H1 (cell line): ENCODE results near the gene ACAP3. TPM values are rescaled to one million over a fixed set of nuclear protein-coding genes. Genes with fewer than 3 reads are reported as not detected.

ENCODE experiments used
- CTCF ChIA-PET: fragments of 300-600 bp; sonication (Branson Sonifier 250); formaldehyde crosslinking; loops from one replicate; lab custom pipeline; 2021; ENCODE audit not compliant: partially characterized antibody; lab: Charles Lee
- POLR2A ChIA-PET: fragments of 300-600 bp; sonication (Branson Sonifier 250); formaldehyde crosslinking; loops from one replicate; lab custom pipeline; 2021; ENCODE audit warnings: inconsistent platforms; ENCODE audit not compliant: partially characterized antibody; lab: Charles Lee
- DNase-seq, 2 experiments: peaks; one replicate each; pipeline versions ENCODE4 v3.0.0 to v3.0.0-alpha.2; 2010 to 2022; ENCODE audit warnings: low spot score in 2 of 2, low read depth in 1 of 2, mixed read lengths in 1 of 2
- FAIRE-seq: peaks from 2 replicates; lab custom pipeline; 2011; peaks lifted over from hg19 to GRCh38; lab: Jason Lieb, UNC
- H2AFZ ChIP-seq: 2 replicates; pipeline ENCODE4 v1.8.1; 2012; ENCODE audit warnings: low read length, inconsistent platforms
- H2AK5ac ChIP-seq: 2 replicates; pipeline ENCODE4 v1.6.1; 2013; ENCODE audit warnings: low read depth, low read length
- H2BK120ac ChIP-seq: replicated peaks from 2 replicates; pipeline ENCODE3; 2013; ENCODE audit warnings: low read depth, low read length, inconsistent platforms
- H2BK12ac ChIP-seq: 2 replicates; pipeline ENCODE4 v1.6.1; 2013; ENCODE audit warnings: low read depth, low read length
- H2BK15ac ChIP-seq: 2 replicates; pipeline ENCODE4 v1.6.1; 2013; ENCODE audit warnings: low read length
- H2BK20ac ChIP-seq: 2 replicates; pipeline ENCODE4 v1.6.1; 2013; ENCODE audit warnings: low read length
- H2BK5ac ChIP-seq: 2 replicates; pipeline ENCODE4 v1.6.1; 2013; ENCODE audit warnings: low read depth, low read length
- H3K14ac ChIP-seq: 2 replicates; pipeline ENCODE4 v1.6.1; 2013; ENCODE audit warnings: inconsistent platforms; ENCODE audit not compliant: insufficient read length
- H3K18ac ChIP-seq: 2 replicates; pipeline ENCODE4 v1.6.1; 2013; ENCODE audit warnings: low read length; ENCODE audit errors: extremely low read depth
- H3K23ac ChIP-seq: 2 replicates; pipeline ENCODE4 v1.6.1; 2013; ENCODE audit warnings: inconsistent platforms; ENCODE audit not compliant: insufficient read length
- H3K23me2 ChIP-seq: 2 replicates; pipeline ENCODE4 v1.6.1; 2013; ENCODE audit warnings: low read depth, low read length
- H3K27ac ChIP-seq: 2 replicates; pipeline ENCODE4 v1.6.1; 2011; ENCODE audit warnings: low read depth, low read length, inconsistent platforms
- H3K27me3 ChIP-seq, 4 experiments: replicated peaks in 1 of 4; 1 replicate in 1 of 4; 2 replicates in 3 of 4; pipeline versions ENCODE4 v1.6.1 to v1.8.1; 2011 to 2013; ENCODE audit warnings: low read length in 3 of 4, mild to moderate bottlenecking in 3 of 4, inconsistent platforms in 2 of 4, mixed read lengths in 2 of 4, moderate library complexity in 1 of 4; ENCODE audit not compliant: control insufficient read depth in 3 of 4, insufficient read depth in 3 of 4; ENCODE audit errors: extremely low read depth in 1 of 4
- H3K36me3 ChIP-seq, 4 experiments: 2 replicates each; pipeline versions ENCODE4 v1.6.1 to v1.8.1; 2011 to 2013; ENCODE audit warnings: mild to moderate bottlenecking in 4 of 4, low read length in 3 of 4, moderate library complexity in 2 of 4, control low read depth in 1 of 4, inconsistent platforms in 1 of 4; ENCODE audit not compliant: insufficient read depth in 4 of 4, control insufficient read depth in 2 of 4
- H3K4ac ChIP-seq: replicated peaks from 2 replicates; pipeline ENCODE3; 2013; ENCODE audit warnings: low read length, low read depth, mixed read lengths, inconsistent platforms; ENCODE audit not compliant: insufficient read length
- H3K4me1 ChIP-seq, 4 experiments: replicated peaks in 1 of 4; 1 replicate in 1 of 4; 2 replicates in 3 of 4; pipeline versions ENCODE4 v1.6.1 to v1.8.1; 2011 to 2013; ENCODE audit warnings: low read length in 3 of 4, inconsistent platforms in 2 of 4, mixed read lengths in 1 of 4; ENCODE audit not compliant: insufficient read depth in 4 of 4, control insufficient read depth in 3 of 4
- H3K4me2 ChIP-seq, 2 experiments: 2 replicates each; pipeline versions ENCODE4 v1.6.1 to v1.8.1; 2011 to 2013; ENCODE audit warnings: low read depth in 2 of 2, low read length in 2 of 2, control low read depth in 1 of 2, inconsistent platforms in 1 of 2, mild to moderate bottlenecking in 1 of 2; ENCODE audit not compliant: insufficient read depth in 1 of 2
- H3K4me3 ChIP-seq, 4 experiments: fragments of 200-600, 300-600 bp in 1 of 4; sonication (generic), shearing (Covaris generic), sonication (Bioruptor Twin) in 1 of 4; 2 replicates each; pipeline versions ENCODE4 v1.5.1 to v1.8.1; 2011 to 2016; ENCODE audit warnings: low read length in 4 of 4, low read depth in 3 of 4, control low read depth in 2 of 4, inconsistent platforms in 2 of 4, mild to moderate bottlenecking in 2 of 4, mixed read lengths in 1 of 4, moderate library complexity in 1 of 4; ENCODE audit not compliant: insufficient read depth in 2 of 4; ENCODE audit errors: extremely low read depth in 1 of 4
- H3K56ac ChIP-seq: replicated peaks from 2 replicates; pipeline ENCODE3; 2013; ENCODE audit warnings: low read depth, mild to moderate bottlenecking, mixed read lengths, low read length, inconsistent platforms; ENCODE audit not compliant: insufficient read length
- H3K79me1 ChIP-seq: 2 replicates; pipeline ENCODE4 v1.6.1; 2013; ENCODE audit warnings: low read depth, low read length, control low read depth
- H3K79me2 ChIP-seq, 2 experiments: 2 replicates each; pipeline versions ENCODE4 v1.6.1 to v1.8.1; 2012 to 2013; ENCODE audit warnings: low read length in 2 of 2, mild to moderate bottlenecking in 2 of 2, inconsistent platforms in 1 of 2; ENCODE audit not compliant: insufficient read depth in 2 of 2, control insufficient read depth in 1 of 2
- H3K9ac ChIP-seq, 4 experiments: replicated peaks in 1 of 4; 1 replicate in 1 of 4; 2 replicates in 3 of 4; pipeline versions ENCODE4 v1.6.1 to v1.8.1; 2011 to 2013; ENCODE audit warnings: low read depth in 3 of 4, low read length in 3 of 4, control low read depth in 2 of 4, mild to moderate bottlenecking in 2 of 4, moderate library complexity in 2 of 4, inconsistent platforms in 1 of 4; ENCODE audit errors: extremely low read depth in 1 of 4
- H3K9me3 ChIP-seq, 2 experiments: 2 replicates each; pipeline versions ENCODE4 v1.6.1 to v1.8.1; 2012 to 2013; ENCODE audit warnings: mild to moderate bottlenecking in 2 of 2, moderate library complexity in 2 of 2, control low read depth in 1 of 2, inconsistent platforms in 1 of 2, low read depth in 1 of 2, low read length in 1 of 2, mixed read lengths in 1 of 2; ENCODE audit not compliant: insufficient read depth in 2 of 2
- H4K20me1 ChIP-seq, 2 experiments: replicated peaks in 1 of 2; 2 replicates each; pipeline versions ENCODE3 to v1.8.1; 2011 to 2013; ENCODE audit warnings: inconsistent platforms in 2 of 2, low read length in 2 of 2, mild to moderate bottlenecking in 1 of 2; ENCODE audit not compliant: insufficient read depth in 2 of 2, control insufficient read depth in 1 of 2
- H4K5ac ChIP-seq: 2 replicates; pipeline ENCODE4 v1.6.1; 2013; ENCODE audit warnings: low read length, low read depth, mixed read lengths, inconsistent platforms; ENCODE audit not compliant: insufficient read length
- H4K8ac ChIP-seq: 2 replicates; pipeline ENCODE4 v1.8.0; 2013; ENCODE audit warnings: mild to moderate bottlenecking, moderate library complexity, low read length, inconsistent platforms; ENCODE audit not compliant: insufficient read depth; ENCODE audit errors: extremely low read depth
- H4K91ac ChIP-seq: replicated peaks from 2 replicates; pipeline ENCODE3; 2013; ENCODE audit warnings: low read length, mixed read lengths, inconsistent platforms; ENCODE audit not compliant: insufficient read length
- EGR1 ChIP-seq: IDR thresholded peaks from 2 replicates; pipeline ENCODE4 v1.6.1; 2011; ENCODE audit warnings: low read depth, low read length, borderline replicate concordance
- GABPA ChIP-seq: IDR thresholded peaks from 2 replicates; pipeline ENCODE4 v1.6.1; 2011; ENCODE audit warnings: mild to moderate bottlenecking, low read length, moderate library complexity, borderline replicate concordance; ENCODE audit not compliant: insufficient read depth
- MAFK ChIP-seq: IDR thresholded peaks from 2 replicates; pipeline ENCODE4 v1.6.1; 2012; ENCODE audit warnings: low read depth, mild to moderate bottlenecking, improper control_type of control experiment, low read length
- SIN3A ChIP-seq, 2 experiments: IDR thresholded peaks in 1 of 2; conservative IDR thresholded peaks in 1 of 2; 2 replicates each; pipeline ENCODE4 v1.6.1; 2011 to 2012; ENCODE audit warnings: low read length in 2 of 2, improper control_type of control experiment in 1 of 2, low read depth in 1 of 2, mild to moderate bottlenecking in 1 of 2
- SUZ12 ChIP-seq: fragments of 200-600 bp; sonication (generic); IDR thresholded peaks from 2 replicates; pipeline ENCODE4 v1.6.1; 2012; ENCODE audit warnings: mild to moderate bottlenecking, inconsistent platforms, low read length, moderate library complexity, mixed read lengths
- TCF12 ChIP-seq: IDR thresholded peaks from 2 replicates; pipeline ENCODE4 v1.6.1; 2011; ENCODE audit warnings: low read depth, mild to moderate bottlenecking, low read length
- ZNF274 ChIP-seq: IDR thresholded peaks from 2 replicates; pipeline ENCODE4 v1.7.0; 2012; ENCODE audit warnings: low read length, borderline replicate concordance; ENCODE audit errors: extremely low read depth
- WGBS, 2 experiments: shearing (Covaris generic) in 1 of 2; methylation state at CpG; one replicate each; pipeline versions ENCODE4 v1.1.6 to v1.1.7; 2013 to 2015; ENCODE audit warnings: low lambda C conversion rate in 2 of 2, mixed read lengths in 2 of 2, inconsistent platforms in 1 of 2, low coverage in 1 of 2, missing lambda C conversion rate in 1 of 2; ENCODE audit not compliant: insufficient replicate concordance in 2 of 2, insufficient coverage in 1 of 2, insufficient read length in 1 of 2; ENCODE audit errors: extremely low coverage in 1 of 2, missing lambda C conversion rate in 1 of 2; 5-methylcytosine and 5-hydroxymethylcytosine counted together
- polyA plus RNA-seq, 7 experiments: library from polyadenylated mRNA; depleted of rRNA in 3 of 7; stranded (reverse) in 5 of 7; unstranded in 2 of 7; fragments of >200 nt in 5 of 7; fragments of 200-250 nt in 2 of 7; gene quantifications; 1 replicate in 5 of 7; 2 replicates in 1 of 7; 4 replicates in 1 of 7; pipeline versions ENCODE4 v1.2.1 to v1.2.3, GENCODE V29; 2011 to 2013; ENCODE audit warnings: missing spikeins in 2 of 7, mixed read lengths in 2 of 7
- total RNA-seq: library from RNA; stranded (reverse); fragmentation: NEBNext Ultra II Directional; extraction: Animal tissue kit (Norgen Biotek cat#: 25700); gene quantifications from 2 replicates; pipeline ENCODE4 v1.2.1, GENCODE V29; 2021

Gene ACAP3
- total and polyA plus RNA-seq, 2 of the 8 experiments (the other 6 are each of a cell fraction or from before 2014, with no cell fraction given) = 14.8 to 28.3 TPM

GRCh38 chr1:1306661-1307260 lies 969 bp downstream of the ACAP3 start:
- Histone ChIP-seq H4K20me1 (peaks cover 2 to 29% of the 10 kb centered on the region in 2 experiments), H3K4ac (peak overlapping the region; percentile 34), H3K36me3 (peaks cover 3 to 13% (median 9%) of the 10 kb centered on the region in 4 experiments; a peak in 7 of 8 replicates), H4K91ac (peak overlapping the region; percentile 56), H3K27ac (no peak overlapping the region), H3K9ac (peak overlapping the region in 3 of 4 experiments; percentile 1 to 29 (median 25); a peak in 2 of 7 replicates), H3K18ac (no peak overlapping the region), H3K27me3 (peaks cover 0 to 4% (median 1%) of the 10 kb centered on the region in 4 experiments; a peak in 1 of 7 replicates), H2BK15ac (0 out of 2 replicates have a peak overlapping the region, but pooled peaks have one; percentile 21), H3K79me2 (peaks cover 0 to 6% of the 10 kb centered on the region in 2 experiments; a peak in 1 of 4 replicates), H3K4me3 (peak overlapping the region; percentile 65 to 91 (median 76)), H2BK12ac (peak overlapping the region; percentile 10; the same call in 1 of the 2 replicates), H2BK120ac (no peak overlapping the region), H3K23ac (peak overlapping the region; percentile 59), H3K9me3 (no peaks in the 10 kb centered on the region), H3K56ac (peak overlapping the region; percentile 7), H2BK5ac (0 out of 2 replicates have a peak overlapping the region, but pooled peaks have one; percentile 3), H3K79me1 (peaks cover 4% of the 10 kb centered on the region; the same call in 1 of the 2 replicates), H3K4me2 (peak overlapping the region; percentile 66 to 95), H3K14ac (no peak overlapping the region), H2AFZ (no peak overlapping the region), H4K8ac (no peak overlapping the region; the same call in 1 of the 2 replicates), H3K4me1 (peaks cover 0 to 40% (median 31%) of the 10 kb centered on the region in 4 experiments; a peak in 6 of 7 replicates), H2AK5ac (no peak overlapping the region; the same call in 1 of the 2 replicates), H4K5ac (no peak overlapping the region), H3K23me2 (peaks cover 21% of the 10 kb centered on the region; the same call in 1 of the 2 replicates), H2BK20ac (no peak overlapping the region)
- POLR2A ChIA-PET = interaction anchor here (1.1 kb wide), 1 partner anchor 28 kb away, joined by 5 read pairs; no protein-coding TSS in a partner anchor
- WGBS, 2 experiments = 85% methylated on average over 27 of the region's 27 CpGs; no CpG with 5 or more reads in 1 of the 2 experiments
- CTCF ChIA-PET = interaction anchor here (0.7 to 1.0 kb wide), 3 partner anchors 8 to 16 kb away, joined by 3 to 4 read pairs (median 3); no protein-coding TSS in a partner anchor
- TF ChIP-seq SIN3A (conservative IDR thresholded peaks at IDR 0.05 in 1 of 2, IDR thresholded peaks at IDR 0.05 in 1 of 2; ENCODE audit: low read depth in 1 of 2, low read length in 2 of 2) = no peak
- TF ChIP-seq MAFK = no peak
- TF ChIP-seq EGR1 = no peak
- TF ChIP-seq SUZ12 = 0 out of 2 replicates have a peak, but pooled peaks have one; percentile 27
- TF ChIP-seq ZNF274 = no peak
- no peak for TF ChIP-seq GABPA
- TF ChIP-seq TCF12 = no peak
- no peak for FAIRE-seq
- no peak for DNase-seq
